Keratinocyte (primary cell): ENCODE measurements around the gene MN1. TPM values are rescaled to one million over a fixed set of nuclear protein-coding genes. Genes with fewer than 3 reads are reported as not detected.

Source experiments
- DNase-seq: peaks from one replicate; pipeline ENCODE4 v3.0.0-alpha.2; 2011; ENCODE audit warnings: low read depth, missing footprints, low spot score
- FAIRE-seq: peaks from 2 replicates; lab custom pipeline; 2011; peaks lifted over from hg19 to GRCh38; lab: Jason Lieb, UNC
- H2AFZ ChIP-seq: 2 replicates; pipeline ENCODE4 v1.6.0; 2012; ENCODE audit warnings: low read length, control low read depth, inconsistent platforms; ENCODE audit not compliant: control insufficient read depth
- H3K27ac ChIP-seq: 2 replicates; pipeline ENCODE4 v1.5.1; 2011; ENCODE audit warnings: low read length; ENCODE audit not compliant: control insufficient read depth, insufficient read depth
- H3K27me3 ChIP-seq: 3 replicates; pipeline ENCODE4 v1.6.0; 2011; ENCODE audit warnings: low read length; ENCODE audit not compliant: control insufficient read depth, insufficient read depth; ENCODE audit errors: extremely low read depth
- H3K36me3 ChIP-seq, 2 experiments: 2 replicates in 1 of 2; 3 replicates in 1 of 2; pipeline ENCODE4 v1.5.1; 2011; ENCODE audit warnings: low read length in 2 of 2, mild to moderate bottlenecking in 1 of 2; ENCODE audit not compliant: control insufficient read depth in 2 of 2, insufficient read depth in 2 of 2; ENCODE audit errors: extremely low read depth in 1 of 2
- H3K4me1 ChIP-seq: 3 replicates; pipeline ENCODE4 v1.5.1; 2011; ENCODE audit warnings: low read length; ENCODE audit not compliant: control insufficient read depth, insufficient read depth; ENCODE audit errors: extremely low read depth
- H3K4me2 ChIP-seq: 3 replicates; pipeline ENCODE4 v1.6.0; 2011; ENCODE audit warnings: low read depth, low read length; ENCODE audit not compliant: control insufficient read depth, insufficient read depth; ENCODE audit errors: extremely low read depth
- H3K4me3 ChIP-seq, 3 experiments: fragments of 200-600 bp in 1 of 3; sonication (generic) in 1 of 3; 2 replicates in 2 of 3; 3 replicates in 1 of 3; pipeline ENCODE4 v1.5.1; 2011 to 2016; ENCODE audit warnings: low read length in 3 of 3, mild to moderate bottlenecking in 3 of 3, control low read depth in 2 of 3, inconsistent platforms in 1 of 3, low read depth in 1 of 3, mixed read lengths in 1 of 3, mixed run types in 1 of 3, moderate library complexity in 1 of 3; ENCODE audit not compliant: control insufficient read depth in 2 of 3, insufficient read depth in 2 of 3; ENCODE audit errors: extremely low read depth in 1 of 3
- H3K79me2 ChIP-seq: 2 replicates; pipeline ENCODE4 v1.6.0; 2012; ENCODE audit warnings: low read length; ENCODE audit not compliant: control insufficient read depth, insufficient read depth
- H3K9ac ChIP-seq: 3 replicates; pipeline ENCODE4 v1.6.0; 2011; ENCODE audit warnings: low read length; ENCODE audit not compliant: control insufficient read depth, insufficient read depth; ENCODE audit errors: extremely low read depth
- H3K9me1 ChIP-seq: 3 replicates; pipeline ENCODE4 v1.6.0; 2011; ENCODE audit warnings: low read length; ENCODE audit not compliant: control insufficient read depth, insufficient read depth; ENCODE audit errors: extremely low read depth
- H3K9me3 ChIP-seq: 2 replicates; pipeline ENCODE4 v1.5.1; 2012; ENCODE audit warnings: low read depth, low read length; ENCODE audit not compliant: control insufficient read depth
- H4K20me1 ChIP-seq: 3 replicates; pipeline ENCODE4 v1.6.0; 2011; ENCODE audit warnings: low read length; ENCODE audit not compliant: control insufficient read depth, insufficient read depth; ENCODE audit errors: extremely low read depth
- EZH2 ChIP-seq: IDR thresholded peaks from one replicate; pipeline ENCODE4 v1.6.1; 2012; ENCODE audit warnings: inconsistent platforms, mild to moderate bottlenecking, low read length, moderate library complexity
- dilution Hi-C: fragments of 300-500 bp; cut with MboI; formaldehyde crosslinking; loops from one replicate; pipeline ENCODE4 v1.7.0; 2020; ENCODE audit warnings: low sequenced_read_pairs; ENCODE audit not compliant: extremely low pct_ligation_motif_present
- polyA plus RNA-seq, 5 experiments: library from polyadenylated mRNA; depleted of rRNA in 3 of 5; stranded (reverse) in 3 of 5; stranded (forward) in 1 of 5; unstranded in 1 of 5; fragments of >200 nt; gene quantifications; 1 replicate in 1 of 5; 2 replicates in 3 of 5; 3 replicates in 1 of 5; pipeline versions ENCODE4 v1.2.1 to v1.2.3, GENCODE V29; 2011 to 2012; ENCODE audit warnings: missing spikeins in 2 of 5, low read depth in 1 of 5, low replicate concordance in 1 of 5
- TF ChIP-seq, protein P1 (sequence below), 3 experiments: IDR thresholded peaks in 1 of 3; conservative IDR thresholded peaks in 1 of 3; optimal IDR thresholded peaks in 1 of 3; 2 replicates in 2 of 3; 3 replicates in 1 of 3; pipeline versions ENCODE3 to v1.5.1; 2011; ENCODE audit warnings: low read length in 3 of 3, mild to moderate bottlenecking in 3 of 3, moderate library complexity in 2 of 3, control low read depth in 1 of 3, inconsistent platforms in 1 of 3; ENCODE audit not compliant: insufficient read depth in 2 of 3; ENCODE audit errors: extremely low read depth in 1 of 3

The MN1 gene
- polyA plus RNA-seq, 1 donor (not counting 4 experiments of a cell fraction or from before 2014, with no cell fraction given): 2.2 TPM

DNA sequence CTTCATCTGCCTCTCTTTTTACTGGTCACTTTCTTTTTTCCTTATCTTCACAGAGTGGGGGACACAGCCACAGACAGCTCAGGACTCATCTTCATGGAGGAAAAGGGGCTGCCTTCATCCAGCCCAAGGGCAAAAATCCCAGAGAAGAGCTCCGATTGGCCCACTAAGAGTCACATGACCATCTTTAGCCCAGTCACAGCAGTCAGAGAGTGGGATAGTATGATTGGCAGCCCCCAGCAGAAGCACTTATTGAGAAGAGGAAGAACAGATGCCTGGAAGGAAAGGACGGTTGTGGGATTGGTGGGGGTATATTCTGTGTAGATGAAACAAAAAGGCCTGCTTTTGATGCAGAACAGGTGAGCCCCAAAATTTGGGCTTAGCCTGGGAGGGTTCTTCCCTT lies 77.8 kb downstream of the MN1 start:
- no peak for TF ChIP-seq EZH2
- TF ChIP-seq, protein P1, sequence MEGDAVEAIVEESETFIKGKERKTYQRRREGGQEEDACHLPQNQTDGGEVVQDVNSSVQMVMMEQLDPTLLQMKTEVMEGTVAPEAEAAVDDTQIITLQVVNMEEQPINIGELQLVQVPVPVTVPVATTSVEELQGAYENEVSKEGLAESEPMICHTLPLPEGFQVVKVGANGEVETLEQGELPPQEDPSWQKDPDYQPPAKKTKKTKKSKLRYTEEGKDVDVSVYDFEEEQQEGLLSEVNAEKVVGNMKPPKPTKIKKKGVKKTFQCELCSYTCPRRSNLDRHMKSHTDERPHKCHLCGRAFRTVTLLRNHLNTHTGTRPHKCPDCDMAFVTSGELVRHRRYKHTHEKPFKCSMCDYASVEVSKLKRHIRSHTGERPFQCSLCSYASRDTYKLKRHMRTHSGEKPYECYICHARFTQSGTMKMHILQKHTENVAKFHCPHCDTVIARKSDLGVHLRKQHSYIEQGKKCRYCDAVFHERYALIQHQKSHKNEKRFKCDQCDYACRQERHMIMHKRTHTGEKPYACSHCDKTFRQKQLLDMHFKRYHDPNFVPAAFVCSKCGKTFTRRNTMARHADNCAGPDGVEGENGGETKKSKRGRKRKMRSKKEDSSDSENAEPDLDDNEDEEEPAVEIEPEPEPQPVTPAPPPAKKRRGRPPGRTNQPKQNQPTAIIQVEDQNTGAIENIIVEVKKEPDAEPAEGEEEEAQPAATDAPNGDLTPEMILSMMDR (optimal IDR thresholded peaks at IDR 0.05 in 1 of 3, IDR thresholded peaks at IDR 0.05 in 1 of 3, conservative IDR thresholded peaks at IDR 0.05 in 1 of 3; ENCODE audit: extremely low read depth in 1 of 3, insufficient read depth in 2 of 3, low read length in 3 of 3): no peak
- Histone ChIP-seq H3K36me3 (no peaks in the 10 kb centered on the region), H3K79me2 (no peaks in the 10 kb centered on the region), H2AFZ (no peak overlapping the region), H3K9me3 (no peaks in the 10 kb centered on the region), H3K4me2 (no peak overlapping the region), H3K4me3 (no peak overlapping the region), H3K9ac (no peak overlapping the region), H4K20me1 (no peaks in the 10 kb centered on the region), H3K9me1 (no peaks in the 10 kb centered on the region), H3K27me3 (no peaks in the 10 kb centered on the region), H3K27ac (no peak overlapping the region), H3K4me1 (peaks cover 37% of the 10 kb centered on the region)
- no peak for DNase-seq
- no peak for FAIRE-seq
- dilution Hi-C loops: no loop called here

DNA sequence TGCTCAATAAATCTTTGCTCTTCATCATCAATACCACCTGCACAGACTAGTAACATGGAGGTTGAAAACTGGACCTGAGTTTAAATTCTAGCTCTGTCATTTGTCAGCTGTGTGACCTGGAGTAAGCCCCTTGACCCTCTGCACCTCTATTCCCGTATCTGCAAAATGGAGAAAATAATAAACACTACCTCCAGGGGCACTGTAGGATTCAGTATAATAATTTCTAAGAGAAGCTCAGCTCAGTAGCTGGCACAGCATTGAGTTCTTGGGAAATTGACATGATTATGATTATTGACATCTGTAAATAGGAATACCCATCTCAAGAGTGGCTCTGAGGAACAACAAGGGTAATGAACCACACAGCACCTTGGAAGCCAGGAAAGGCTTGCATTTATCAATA lies 78.4 kb downstream of the MN1 start:
- no peak overlapping the region for H3K9ac ChIP-seq
- no peaks in the 10 kb centered on the region for H4K20me1 ChIP-seq
- dilution Hi-C loops: no loop called here
- H2AFZ ChIP-seq: no peak overlapping the region
- H3K4me1 ChIP-seq: peaks cover 42% of the 10 kb centered on the region
- no peak for TF ChIP-seq EZH2
- TF ChIP-seq, protein P1 (optimal IDR thresholded peaks at IDR 0.05 in 1 of 3, IDR thresholded peaks at IDR 0.05 in 1 of 3, conservative IDR thresholded peaks at IDR 0.05 in 1 of 3; ENCODE audit: extremely low read depth in 1 of 3, insufficient read depth in 2 of 3, low read length in 3 of 3): peak in 1 of 3 experiments; percentile 23
- H3K4me3 ChIP-seq: no peak overlapping the region
- no peak overlapping the region for H3K27ac ChIP-seq
- no peaks in the 10 kb centered on the region for H3K27me3 ChIP-seq
- no peaks in the 10 kb centered on the region for H3K79me2 ChIP-seq
- no peak for FAIRE-seq
- no peaks in the 10 kb centered on the region for H3K9me3 ChIP-seq
- H3K36me3 ChIP-seq: no peaks in the 10 kb centered on the region
- no peaks in the 10 kb centered on the region for H3K9me1 ChIP-seq
- no peak overlapping the region for H3K4me2 ChIP-seq
- no peak for DNase-seq
